Measurements from ENCODE around the gene SKOR1. TPM values are rescaled to one million over a fixed set of nuclear protein-coding genes. Genes with fewer than 3 reads are reported as not detected.

The SKOR1 gene
- total RNA-seq, 2 donors from 2014 or later: 0.78 to 3.5 TPM

DNA sequence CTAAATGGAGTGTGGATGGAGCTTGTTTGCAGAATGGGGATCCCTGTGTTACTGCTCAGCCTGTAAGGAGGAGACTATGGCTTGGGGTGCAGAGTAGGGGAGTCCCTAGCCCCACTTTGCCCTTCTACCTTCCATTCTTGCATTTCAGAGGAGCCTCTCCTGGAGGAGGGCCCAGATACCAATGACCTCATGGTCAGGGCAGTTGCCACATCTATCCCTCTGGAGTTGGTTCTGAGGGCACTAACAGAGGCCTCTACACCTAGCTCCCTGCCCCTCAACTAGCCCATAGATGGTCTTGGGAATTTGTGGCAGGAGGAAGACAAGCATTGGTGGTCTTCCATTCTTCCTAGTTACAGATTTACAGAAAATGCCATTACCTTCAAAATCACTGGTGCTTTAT is 6.1 kb downstream of the SKOR1 start:
- ATAC-seq (ENCODE audit: insufficient number of reproducible peaks, low FRiP score, low read depth) (no peak), DNase-seq (ENCODE audit: low spot score) (no peak)
- Histone ChIP-seq H3K27ac (no peak overlapping the region), H3K4me1 (ENCODE audit: control insufficient read depth in 1 of 2, low read depth in 2 of 2) (peaks cover 42 to 67% of the 10 kb centered on the region in 2 donors), H3K36me3 (no peaks in the 10 kb centered on the region), H3K4me3 (no peak overlapping the region), H3K9me3 (no peaks in the 10 kb centered on the region), H3K27me3 (replicated peaks; ENCODE audit: insufficient read depth) (peaks cover 43% of the 10 kb centered on the region)
- TF ChIP-seq, protein P1, sequence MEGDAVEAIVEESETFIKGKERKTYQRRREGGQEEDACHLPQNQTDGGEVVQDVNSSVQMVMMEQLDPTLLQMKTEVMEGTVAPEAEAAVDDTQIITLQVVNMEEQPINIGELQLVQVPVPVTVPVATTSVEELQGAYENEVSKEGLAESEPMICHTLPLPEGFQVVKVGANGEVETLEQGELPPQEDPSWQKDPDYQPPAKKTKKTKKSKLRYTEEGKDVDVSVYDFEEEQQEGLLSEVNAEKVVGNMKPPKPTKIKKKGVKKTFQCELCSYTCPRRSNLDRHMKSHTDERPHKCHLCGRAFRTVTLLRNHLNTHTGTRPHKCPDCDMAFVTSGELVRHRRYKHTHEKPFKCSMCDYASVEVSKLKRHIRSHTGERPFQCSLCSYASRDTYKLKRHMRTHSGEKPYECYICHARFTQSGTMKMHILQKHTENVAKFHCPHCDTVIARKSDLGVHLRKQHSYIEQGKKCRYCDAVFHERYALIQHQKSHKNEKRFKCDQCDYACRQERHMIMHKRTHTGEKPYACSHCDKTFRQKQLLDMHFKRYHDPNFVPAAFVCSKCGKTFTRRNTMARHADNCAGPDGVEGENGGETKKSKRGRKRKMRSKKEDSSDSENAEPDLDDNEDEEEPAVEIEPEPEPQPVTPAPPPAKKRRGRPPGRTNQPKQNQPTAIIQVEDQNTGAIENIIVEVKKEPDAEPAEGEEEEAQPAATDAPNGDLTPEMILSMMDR (IDR thresholded peaks at IDR 0.05): no peak

DNA sequence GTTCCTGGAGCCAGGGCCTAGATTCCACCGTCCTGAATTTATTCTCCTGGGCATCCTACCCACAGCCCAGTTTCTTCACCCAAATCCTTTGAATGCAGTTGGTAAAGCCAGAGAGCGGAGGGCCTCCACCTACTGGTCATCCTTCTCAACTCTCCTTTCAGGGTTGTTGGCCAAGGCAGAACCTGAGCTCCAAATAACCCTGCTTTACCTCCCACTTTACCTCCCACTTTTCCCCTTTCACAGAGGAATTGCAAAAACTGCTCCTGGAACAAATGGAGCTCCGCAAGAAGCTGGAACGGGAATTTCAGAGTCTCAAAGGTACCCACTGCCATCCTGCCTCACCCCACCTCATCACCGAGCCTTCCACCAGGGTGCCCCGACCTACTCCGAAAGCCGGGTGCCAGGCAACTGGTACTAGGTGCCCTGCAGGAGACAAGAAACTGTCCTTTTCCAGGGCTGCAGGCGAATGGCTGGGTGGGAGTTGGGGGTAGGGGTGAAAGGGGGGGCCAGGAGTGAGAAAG is 6.8 kb downstream of the SKOR1 start:
- DNase-seq (ENCODE audit: low spot score) (no peak), ATAC-seq (ENCODE audit: insufficient number of reproducible peaks, low FRiP score, low read depth) (no peak)
- H3K36me3 ChIP-seq: no peaks in the 10 kb centered on the region
- peaks cover 43% of the 10 kb centered on the region for H3K27me3 ChIP-seq (replicated peaks; ENCODE audit: insufficient read depth)
- TF ChIP-seq, protein P1 (IDR thresholded peaks at IDR 0.05): no peak
- H3K4me1 ChIP-seq (ENCODE audit: control insufficient read depth in 1 of 2, low read depth in 2 of 2): peaks cover 42 to 62% of the 10 kb centered on the region in 2 donors
- H3K4me3 ChIP-seq: no peak overlapping the region
- peak overlapping the region in 1 of 2 donors; percentile 4 for H3K27ac ChIP-seq
- no peaks in the 10 kb centered on the region for H3K9me3 ChIP-seq

DNA sequence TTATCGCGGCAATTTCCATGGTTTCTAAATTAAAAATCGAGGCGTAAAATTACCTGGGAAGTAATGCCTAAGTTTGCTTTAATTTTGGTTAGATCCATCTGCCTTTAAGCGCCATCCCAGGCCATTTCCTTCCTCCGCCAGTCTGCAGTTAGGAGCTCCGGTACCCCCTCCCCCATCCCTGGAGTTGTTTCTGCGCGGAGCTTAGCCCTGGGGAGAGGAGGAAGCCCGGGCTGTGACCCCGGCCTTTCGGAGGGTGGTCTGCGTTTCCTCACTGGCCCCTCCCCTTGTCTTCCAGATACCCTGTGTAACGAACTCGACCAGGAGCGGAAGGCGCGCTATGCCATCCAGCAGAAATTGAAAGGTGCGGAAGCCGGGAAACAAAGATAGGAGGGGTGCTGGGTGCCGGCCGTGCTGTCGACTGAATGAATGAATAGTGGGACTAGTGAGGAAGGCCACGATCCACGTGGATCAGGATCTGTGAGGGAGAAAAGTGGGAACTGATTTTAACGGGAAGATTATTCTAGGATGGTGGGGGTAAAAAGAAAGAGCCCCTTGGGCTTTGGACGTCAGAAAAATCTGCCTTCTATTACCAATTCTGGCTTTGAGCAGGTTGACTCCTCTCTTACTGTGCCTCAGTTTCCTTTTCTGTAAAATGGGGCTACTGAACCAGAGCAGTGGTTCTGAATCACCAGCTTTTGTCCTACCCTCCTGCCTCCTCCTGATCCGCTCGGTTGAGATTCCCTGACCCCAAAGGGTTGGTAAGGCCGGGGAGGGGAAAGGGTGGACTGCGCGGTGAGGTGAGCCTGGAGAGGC is 7.8 kb downstream of the SKOR1 start:
- Histone ChIP-seq H3K9me3 (no peaks in the 10 kb centered on the region), H3K27ac (peak overlapping the region in 1 of 2 donors; percentile 53), H3K36me3 (no peaks in the 10 kb centered on the region), H3K4me1 (ENCODE audit: control insufficient read depth in 1 of 2, low read depth in 2 of 2) (peaks cover 37 to 53% of the 10 kb centered on the region in 2 donors), H3K4me3 (peak overlapping the region; percentile 66), H3K27me3 (replicated peaks; ENCODE audit: insufficient read depth) (peaks cover 43% of the 10 kb centered on the region)
- ATAC-seq (ENCODE audit: insufficient number of reproducible peaks, low FRiP score, low read depth): no peak
- TF ChIP-seq, protein P1 (IDR thresholded peaks at IDR 0.05): no peak
- no peak for DNase-seq (ENCODE audit: low spot score)

DNA sequence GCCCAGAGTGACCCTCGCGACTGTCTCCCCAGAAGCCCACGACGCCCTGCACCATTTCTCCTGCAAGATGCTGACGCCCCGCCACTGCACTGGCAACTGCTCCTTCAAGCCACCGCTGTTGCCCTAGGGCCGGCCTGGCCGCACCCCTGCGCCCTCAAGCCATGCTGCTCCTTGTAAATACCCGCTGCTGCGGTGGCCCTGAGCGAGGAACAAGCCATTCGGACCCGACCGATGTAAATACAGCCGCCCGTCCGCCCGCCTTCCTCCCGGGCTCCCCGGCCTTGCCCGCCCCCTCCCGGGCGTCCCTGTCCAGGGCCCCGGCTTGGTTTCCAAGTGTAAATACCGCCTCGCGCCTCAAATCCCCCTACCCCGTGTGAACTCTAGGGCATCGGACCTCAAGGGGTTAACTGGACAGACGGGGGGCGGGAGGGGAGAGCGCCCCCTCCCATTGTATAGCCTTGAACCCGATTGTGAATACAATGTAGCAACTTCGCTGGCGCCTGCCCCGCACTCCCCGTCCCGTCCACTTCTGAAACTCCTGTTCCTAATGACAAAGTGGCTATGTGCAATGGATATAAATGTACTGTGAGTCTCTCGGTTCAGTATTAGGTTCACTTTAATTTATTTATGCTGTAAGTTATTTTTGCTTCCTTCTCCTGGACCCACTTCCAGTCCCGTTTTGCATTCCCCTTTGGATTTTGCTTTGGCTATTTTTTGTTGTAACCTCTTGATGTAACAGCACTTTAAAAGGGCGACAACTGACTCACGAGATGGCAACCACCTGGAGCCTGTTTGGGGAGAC is 8.6 kb downstream of the SKOR1 start:
- Histone ChIP-seq H3K9me3 (no peaks in the 10 kb centered on the region), H3K27ac (no peak overlapping the region), H3K4me1 (ENCODE audit: control insufficient read depth in 1 of 2, low read depth in 2 of 2) (peaks cover 32 to 51% of the 10 kb centered on the region in 2 donors), H3K27me3 (replicated peaks; ENCODE audit: insufficient read depth) (peaks cover 43% of the 10 kb centered on the region), H3K36me3 (no peaks in the 10 kb centered on the region), H3K4me3 (peak overlapping the region; percentile 66)
- DNase-seq (ENCODE audit: low spot score): no peak
- TF ChIP-seq, protein P1 (IDR thresholded peaks at IDR 0.05): peak; percentile 21
- ATAC-seq (ENCODE audit: insufficient number of reproducible peaks, low FRiP score, low read depth): no peak

All from thoracic aorta (tissue), 2 donors.